GM19240 (cell line): ENCODE data around the gene ADA.
A peak's percentile ranks its signal among the peaks of the same experiment; 100 is the strongest.
"Not testable (repeated sequence)": the region's sequence is repeated elsewhere in the genome, so short reads cannot be mapped to it uniquely, and the experiment has no call there.

Experiments
- DNase-seq: peaks from one replicate; pipeline ENCODE4 v3.0.0; 2011; ENCODE audit warnings: low spot score; ENCODE audit not compliant: insufficient read length

Gene ADA

DNA sequence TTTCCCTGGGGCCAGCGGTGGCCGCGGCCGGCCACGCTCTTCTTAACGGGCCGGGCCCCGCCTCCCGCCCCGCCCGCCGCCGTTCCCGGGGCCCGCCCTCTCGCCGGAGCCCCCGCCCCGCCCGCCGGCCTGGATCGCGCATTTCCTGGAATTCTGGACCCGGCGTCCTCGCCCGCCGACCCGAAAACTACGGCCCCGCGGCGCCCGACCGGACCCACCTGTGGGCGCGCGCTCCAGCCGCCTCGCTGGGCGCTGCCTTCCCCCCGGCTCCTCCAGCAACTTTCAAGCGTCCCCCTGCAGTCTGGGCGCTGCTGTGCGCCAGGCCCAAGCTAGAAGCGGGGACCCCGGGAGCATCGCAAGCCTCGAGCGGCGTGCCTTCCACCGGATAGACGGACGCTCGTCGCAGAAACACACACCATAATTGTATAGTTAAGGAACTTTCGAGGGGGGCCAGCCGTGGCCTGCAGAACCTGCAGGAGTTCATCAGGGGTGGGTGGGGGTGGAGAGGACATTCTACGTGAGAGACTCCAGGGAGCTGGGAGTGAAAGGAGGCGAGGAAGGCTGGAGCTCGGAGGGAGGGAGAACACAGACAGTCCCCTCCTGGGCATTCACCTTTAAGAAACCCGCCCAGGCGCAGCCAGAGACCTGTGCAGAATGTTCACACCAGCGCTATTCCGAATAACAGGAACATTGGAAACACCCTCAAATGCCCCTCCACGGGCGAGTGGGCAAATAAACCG, at the start of gene ADA:
Gene ADA, minus strand, starts transcription at position 16 of the 740 bp plus-strand sequence. CDS start 92 bp downstream, outside the sequence.
- no peak for DNase-seq

GRCh38 chr20:44700306-44700705, 48.8 kb upstream of the ADA start:
- no peak for DNase-seq

DNA sequence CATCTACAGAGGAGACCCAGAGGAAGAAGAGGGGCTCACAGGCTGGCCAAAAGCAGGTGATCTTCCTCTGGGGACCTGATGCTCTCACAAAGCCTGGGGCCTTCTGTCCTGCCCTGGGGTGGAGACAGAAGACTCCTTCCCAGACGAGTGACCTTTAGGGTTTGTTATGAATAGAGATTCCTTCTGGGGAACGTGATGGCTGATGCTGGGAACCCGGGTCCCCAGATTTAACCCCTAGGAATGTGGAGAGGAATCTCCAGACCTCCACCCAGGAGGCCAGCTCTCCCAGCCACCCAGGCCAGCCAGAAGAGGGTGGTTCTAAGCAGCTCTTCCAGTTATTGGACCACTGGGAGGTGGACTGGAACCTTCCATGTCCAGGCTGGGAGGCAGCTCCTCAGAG, 46.9 kb upstream of the ADA start:
- no peak for DNase-seq

DNA sequence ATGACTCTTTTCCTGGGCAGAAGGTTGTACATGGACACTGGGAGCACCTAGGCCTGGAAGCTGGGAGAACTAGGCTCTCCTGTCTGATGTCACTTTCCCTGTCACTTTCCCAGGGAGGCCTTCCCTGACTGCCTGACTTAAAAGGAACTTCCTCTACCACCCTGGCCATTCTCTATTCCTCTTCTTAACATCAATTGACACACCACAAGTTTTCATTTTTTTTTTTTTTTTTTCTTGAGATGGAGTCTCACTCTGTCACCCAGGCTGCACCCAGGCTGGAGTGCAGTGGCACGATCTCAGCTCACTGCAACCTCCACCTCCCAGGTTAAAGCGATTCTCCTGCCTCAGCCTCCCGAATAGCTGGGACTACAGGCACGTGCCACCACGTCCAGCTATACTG, 45.5 kb upstream of the ADA start:
- DNase-seq, result not testable (repeated sequence)

DNA sequence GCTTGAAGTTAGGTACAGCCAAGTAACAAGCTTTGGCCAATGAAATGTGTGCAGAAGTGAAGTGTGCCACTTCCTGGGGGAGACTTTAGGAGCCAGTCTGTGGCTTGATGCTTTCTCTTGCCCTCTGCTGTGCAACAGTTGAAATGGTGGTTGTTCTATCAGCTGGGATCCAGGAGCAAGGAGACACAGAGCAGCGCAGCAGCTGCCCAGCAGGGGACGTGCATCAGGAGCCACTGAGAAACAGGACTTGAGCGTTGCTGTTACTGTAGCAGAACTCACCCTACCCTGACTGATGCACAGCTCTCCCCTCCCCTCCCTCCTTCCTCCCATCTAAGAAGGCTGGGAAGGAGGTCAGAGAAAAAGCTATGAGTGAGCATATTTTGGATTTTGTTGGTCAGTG, 44.8 kb upstream of the ADA start:
- no peak for DNase-seq

DNA sequence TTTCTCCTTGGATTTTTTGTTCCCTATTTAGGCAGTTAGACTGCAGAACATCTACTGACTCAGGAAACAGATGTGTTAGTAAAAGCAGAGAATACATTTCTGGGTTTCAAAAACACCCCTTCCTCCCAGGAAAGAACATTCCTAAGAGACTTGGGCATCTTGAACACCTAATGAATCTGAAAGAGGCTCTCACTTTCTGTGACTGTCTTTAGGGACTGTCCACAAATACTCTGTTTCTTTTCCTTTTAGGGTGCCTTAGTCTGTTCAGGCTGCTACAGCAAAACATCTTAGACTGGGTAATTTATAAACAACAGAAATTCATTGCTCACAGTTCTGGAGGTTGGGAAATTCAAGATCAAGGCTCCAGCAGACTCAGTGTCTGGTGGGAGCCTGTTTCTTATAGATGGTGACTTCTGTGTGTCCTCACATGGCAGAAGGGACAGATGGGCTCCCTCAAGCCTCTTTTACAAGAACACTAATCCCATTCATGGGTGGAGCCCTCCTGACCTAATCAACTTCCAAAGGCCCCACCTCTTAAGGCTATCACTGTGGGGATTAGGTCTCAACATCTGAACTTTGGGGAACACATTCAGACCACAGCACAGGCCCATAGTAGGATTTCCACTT, 44.3 kb upstream of the ADA start:
- no peak for DNase-seq

- DNase-seq, result no peak
Measured at GRCh38 chr20:44695295-44695673, 43.8 kb upstream of the ADA start.

- no peak for DNase-seq
Measured at GRCh38 chr20:44694159-44694558, 42.7 kb upstream of the ADA start.

- no peak for DNase-seq
Measured at GRCh38 chr20:44693627-44694026, 42.1 kb upstream of the ADA start.

DNA sequence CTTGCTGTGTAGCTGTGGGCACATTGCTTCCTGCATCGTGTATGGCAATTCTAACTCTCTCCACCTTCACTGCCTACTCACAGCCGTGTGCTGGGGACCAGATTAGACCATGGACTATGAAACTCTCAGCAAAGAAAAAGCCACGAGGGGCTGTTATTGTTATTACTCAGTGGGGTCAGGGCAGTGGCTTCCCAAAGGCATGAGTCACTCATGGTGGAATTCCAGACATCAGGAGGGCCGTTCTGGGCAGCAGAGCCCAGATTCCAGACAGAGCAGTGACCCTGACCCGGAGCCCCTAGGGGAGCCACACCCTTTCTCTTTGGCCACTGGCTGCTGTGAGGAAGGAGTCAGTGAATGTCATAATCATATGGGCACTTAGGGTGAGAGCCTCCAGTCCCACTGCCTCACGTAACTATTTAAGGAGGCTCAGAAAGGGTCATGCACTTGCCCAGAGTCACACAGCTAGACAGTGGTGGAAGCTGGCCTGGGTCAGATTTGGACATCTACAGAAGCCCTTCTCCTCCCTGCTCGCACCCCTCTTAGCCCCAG, 41.5 kb upstream of the ADA start:
- DNase-seq, result no peak

DNA sequence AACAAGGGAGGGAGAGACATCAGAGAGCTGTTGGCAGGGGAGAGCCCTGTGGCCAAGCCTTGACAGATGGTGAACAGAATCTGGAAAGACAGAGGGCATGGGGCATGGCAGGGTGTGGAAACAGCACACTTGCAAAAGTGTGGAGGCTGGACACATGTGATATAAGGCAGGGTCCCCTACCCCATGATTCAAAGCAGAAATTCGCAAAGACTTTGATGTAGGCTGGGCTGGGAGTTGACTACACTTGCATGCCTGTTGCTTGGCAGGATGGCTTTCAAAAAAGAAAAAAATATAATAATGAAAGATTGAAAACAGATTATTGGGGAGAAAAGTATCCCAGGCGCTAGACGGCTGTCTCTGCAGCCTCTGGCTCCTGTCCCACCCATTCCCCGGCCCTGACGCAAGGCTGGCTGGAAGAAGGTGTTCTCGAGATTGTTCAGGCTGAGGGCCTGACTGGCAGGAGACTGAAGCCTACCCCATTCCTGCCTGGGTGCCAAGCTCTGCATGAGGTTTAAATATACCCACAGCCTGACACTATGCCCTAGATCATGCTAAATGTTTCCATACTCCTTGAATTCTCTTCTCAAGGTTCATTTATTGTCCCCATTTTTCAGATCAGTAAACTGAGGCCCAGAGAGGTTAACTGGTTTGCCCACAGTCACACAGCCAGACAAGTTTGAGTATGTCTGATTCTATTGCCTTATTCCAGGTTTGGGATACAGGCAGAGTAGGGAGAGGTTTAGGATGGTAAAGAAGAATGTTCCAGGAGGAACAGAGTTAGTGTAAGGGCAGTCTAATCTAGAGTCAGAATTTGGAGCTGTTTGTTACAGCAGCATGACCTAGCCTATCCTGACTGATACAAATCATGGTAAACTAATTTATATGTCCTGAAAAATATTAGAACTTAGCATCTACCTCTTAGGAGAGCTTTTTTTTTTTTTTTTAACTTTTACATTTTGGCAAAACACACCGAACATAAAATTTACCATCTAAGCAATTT, 40.2 kb upstream of the ADA start:
- DNase-seq, result no peak

DNA sequence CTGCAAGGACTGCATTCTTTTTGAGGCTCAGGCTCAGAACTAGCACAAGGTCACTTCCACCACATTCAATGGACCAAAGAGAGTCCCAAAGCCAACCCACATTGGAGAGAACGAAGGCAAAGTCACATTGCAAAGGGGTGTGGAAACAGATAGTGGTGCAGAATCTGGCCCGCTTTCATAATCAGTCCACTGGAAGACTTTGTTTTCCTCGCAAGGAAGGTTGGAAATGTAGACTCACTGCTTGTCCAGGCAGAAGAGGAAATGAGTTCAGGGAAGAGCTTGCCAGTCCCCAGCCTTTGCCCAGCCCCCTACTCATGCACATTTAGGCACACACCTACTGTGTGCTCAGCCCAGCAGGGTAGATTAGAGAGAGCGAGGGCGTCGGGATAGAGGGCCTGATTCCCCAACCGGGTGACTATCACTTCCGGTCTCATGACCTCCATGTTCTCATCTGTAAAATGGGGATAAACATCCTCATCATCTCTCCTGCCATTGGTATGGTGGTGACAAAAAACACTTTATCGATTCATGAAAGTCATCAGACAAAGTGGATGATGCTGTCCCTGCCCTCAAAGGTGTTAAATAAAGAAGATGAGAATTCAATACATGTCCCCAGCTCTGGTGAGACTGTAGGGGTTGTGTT, 39.4 kb upstream of the ADA start:
- no peak for DNase-seq

DNA sequence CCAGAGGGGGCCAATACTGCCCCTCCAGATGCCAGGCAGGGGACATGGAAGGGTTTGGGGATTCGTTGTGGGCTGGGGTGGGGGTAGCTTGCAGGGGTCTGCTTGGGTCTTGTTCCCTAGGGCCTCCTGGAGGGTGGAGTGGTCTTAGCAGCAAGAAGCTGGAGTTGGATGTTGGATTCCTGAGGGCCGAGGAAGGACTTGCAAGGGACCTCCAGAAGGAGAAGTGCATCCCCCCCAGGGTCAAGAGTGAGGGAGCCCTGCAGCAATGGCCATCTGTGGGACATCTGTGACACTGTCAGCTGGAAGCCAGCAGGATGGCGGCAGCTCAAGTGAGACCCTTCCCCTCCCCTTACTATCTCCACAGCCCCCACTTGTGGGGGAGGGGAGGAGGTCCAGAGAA, 38.3 kb upstream of the ADA start:
- no peak for DNase-seq

- no peak for DNase-seq
Measured at GRCh38 chr20:44688053-44688625, 36.6 kb upstream of the ADA start.

GRCh38 chr20:44686934-44687333, 35.4 kb upstream of the ADA start:
- no peak for DNase-seq

GRCh38 chr20:44684047-44684967, 32.8 kb upstream of the ADA start:
- DNase-seq, result no peak

DNA sequence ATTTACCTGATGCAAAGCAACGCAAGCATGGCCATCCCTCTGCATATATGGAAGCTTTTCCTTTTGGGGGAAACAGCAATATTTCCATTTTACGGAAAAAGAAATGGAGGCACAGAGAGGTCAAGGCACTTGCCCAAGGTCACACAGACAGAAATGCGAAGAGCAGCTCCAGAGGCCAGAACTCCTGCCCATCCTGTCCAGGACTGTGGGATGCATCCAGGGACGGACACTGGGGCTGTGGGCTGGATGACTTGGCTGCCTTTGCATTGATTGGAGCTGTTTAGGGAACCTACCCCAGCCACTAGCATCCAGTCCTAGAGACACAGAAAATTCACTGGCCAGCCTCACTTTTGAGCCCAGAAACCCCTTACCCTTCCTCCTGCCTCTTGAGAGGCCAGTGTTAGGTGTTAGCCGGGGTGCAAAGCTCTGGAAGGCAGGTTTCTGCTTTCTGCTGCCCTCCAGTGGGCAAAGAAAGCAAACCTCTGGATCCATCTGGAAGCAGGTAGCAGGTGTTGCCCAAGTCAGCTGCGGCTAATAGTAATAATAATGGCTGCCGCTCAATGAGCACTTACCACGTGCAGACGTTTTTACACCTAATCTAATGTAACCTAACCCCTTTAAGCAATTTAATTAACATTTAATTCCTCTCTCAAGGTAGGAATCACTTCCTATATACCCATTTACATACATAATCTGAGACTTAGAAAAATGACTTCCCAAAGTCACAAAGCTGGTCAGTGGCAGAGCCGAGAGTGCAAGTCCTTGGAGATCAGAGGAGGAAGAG, 32.0 kb upstream of the ADA start:
- peak; percentile 84 for DNase-seq

DNA sequence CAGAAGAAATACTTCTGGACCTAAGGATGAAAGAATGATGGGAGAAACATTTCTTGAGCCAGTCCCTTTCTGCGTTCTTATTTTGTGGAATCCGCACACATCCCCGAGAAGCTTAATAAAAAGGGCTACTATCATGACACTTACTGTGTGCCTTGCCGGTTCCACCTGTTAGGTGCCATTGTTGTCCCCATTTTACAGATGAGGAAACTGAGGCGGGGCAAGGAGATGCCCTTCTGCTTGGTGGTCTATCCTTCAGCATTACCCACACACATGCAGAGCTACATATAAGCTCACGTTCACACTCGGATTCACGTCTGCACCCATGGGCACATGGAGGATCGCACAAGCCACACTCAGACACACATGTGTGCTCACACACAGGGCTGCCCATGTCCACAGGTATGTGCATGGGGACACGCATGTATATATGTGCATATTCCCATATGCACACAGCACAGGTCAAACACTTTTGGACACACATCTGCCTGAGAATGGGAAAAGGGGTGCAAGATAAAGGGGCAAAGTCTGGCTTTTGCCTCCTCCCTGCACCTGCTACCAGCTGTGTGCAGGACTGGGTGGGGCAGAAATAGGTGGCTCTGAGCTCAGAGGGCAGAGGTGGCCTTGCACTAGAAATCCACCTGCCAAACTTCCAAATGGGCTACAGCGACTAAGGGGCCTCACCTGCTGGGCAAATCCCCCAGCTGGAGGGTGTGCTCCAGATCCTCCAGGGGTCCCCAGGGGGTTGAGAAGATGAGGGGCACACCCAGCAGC, 30.5 kb upstream of the ADA start:
- DNase-seq, result no peak
